Endodermal cell (in vitro differentiated cells): ENCODE data around the gene LRBA. TPM values are rescaled to one million over a fixed set of nuclear protein-coding genes. Genes with fewer than 3 reads are reported as not detected.

Experiments used
- DNase-seq: peaks from one replicate; pipeline ENCODE4 v3.0.0-alpha.2; 2017
- H3K27ac ChIP-seq: 2 replicates; pipeline ENCODE4 v1.5.1; 2013; ENCODE audit warnings: mild to moderate bottlenecking, low read depth, low read length, moderate library complexity
- H3K27me3 ChIP-seq: 2 replicates; pipeline ENCODE4 v1.6.1; 2013; ENCODE audit warnings: mild to moderate bottlenecking, low read length, moderate library complexity; ENCODE audit not compliant: insufficient read depth, control insufficient read depth, poor library complexity, severe bottlenecking
- H3K36me3 ChIP-seq: 2 replicates; pipeline ENCODE4 v1.7.0; 2013; ENCODE audit warnings: mild to moderate bottlenecking, low read length, moderate library complexity; ENCODE audit not compliant: control insufficient read depth, insufficient read depth
- H3K4me1 ChIP-seq: one replicate; pipeline ENCODE4 v1.7.0; 2013; ENCODE audit warnings: low read length; ENCODE audit not compliant: control insufficient read depth, insufficient read depth
- H3K4me3 ChIP-seq: 2 replicates; pipeline ENCODE4 v1.5.1; 2013; ENCODE audit warnings: mild to moderate bottlenecking, low read length, moderate library complexity
- H3K9ac ChIP-seq: 2 replicates; pipeline ENCODE4 v1.6.1; 2013; ENCODE audit warnings: mild to moderate bottlenecking, low read length, moderate library complexity; ENCODE audit not compliant: poor library complexity, severe bottlenecking; ENCODE audit errors: extremely low read depth
- H3K9me3 ChIP-seq: 2 replicates; pipeline ENCODE4 v1.6.1; 2013; ENCODE audit warnings: mild to moderate bottlenecking, low read length, moderate library complexity; ENCODE audit not compliant: control insufficient read depth
- H3K27ac Mint-ChIP-seq: 2 replicates; pipeline ENCODE4 v1.8.0; 2020; ENCODE audit warnings: mixed read lengths
- H3K27me3 Mint-ChIP-seq: 2 replicates; pipeline ENCODE4 v1.8.0; 2021; ENCODE audit warnings: mild to moderate bottlenecking, mixed read lengths; ENCODE audit not compliant: insufficient read depth
- H3K36me3 Mint-ChIP-seq: 2 replicates; pipeline ENCODE4 v1.8.0; 2020; ENCODE audit warnings: low read depth, mixed read lengths
- H3K4me1 Mint-ChIP-seq: 2 replicates; pipeline ENCODE4 v1.8.0; 2020; ENCODE audit warnings: mixed read lengths
- H3K4me3 Mint-ChIP-seq: 2 replicates; pipeline ENCODE4 v1.8.0; 2020; ENCODE audit warnings: mild to moderate bottlenecking, moderate library complexity, mixed read lengths
- H3K9me3 Mint-ChIP-seq: 2 replicates; pipeline ENCODE4 v1.8.0; 2020; ENCODE audit warnings: mild to moderate bottlenecking, mixed read lengths
- WGBS, 2 experiments: methylation state at CpG; one replicate each; pipeline versions ENCODE4 v1.1.5 to v1.1.7; 2013; ENCODE audit warnings: missing lambda C conversion rate in 2 of 2, mixed read lengths in 1 of 2; ENCODE audit not compliant: insufficient coverage in 1 of 2, insufficient read length in 1 of 2; 5-methylcytosine and 5-hydroxymethylcytosine counted together
- total RNA-seq, 2 donors: library from RNA; stranded (reverse); fragmentation: NEBNext Ultra II Directional in 1 of 2; extraction: Animal tissue kit (Norgen Biotek cat#: 25700) in 1 of 2; gene quantifications; 2 replicates in 1 of 2; 3 replicates in 1 of 2; pipeline ENCODE4 v1.2.1, GENCODE V29; 2021
- TF ChIP-seq, protein P1 (sequence below): fragments of 200-600 bp; sonication (generic); conservative IDR thresholded peaks from 2 replicates; pipeline ENCODE4 v1.5.0; 2021; ENCODE audit warnings: antibody characterized with exemption, mild to moderate bottlenecking

LRBA gene
- total RNA-seq, 2 donors from 2014 or later = 77.3 to 95.9 TPM

DNA sequence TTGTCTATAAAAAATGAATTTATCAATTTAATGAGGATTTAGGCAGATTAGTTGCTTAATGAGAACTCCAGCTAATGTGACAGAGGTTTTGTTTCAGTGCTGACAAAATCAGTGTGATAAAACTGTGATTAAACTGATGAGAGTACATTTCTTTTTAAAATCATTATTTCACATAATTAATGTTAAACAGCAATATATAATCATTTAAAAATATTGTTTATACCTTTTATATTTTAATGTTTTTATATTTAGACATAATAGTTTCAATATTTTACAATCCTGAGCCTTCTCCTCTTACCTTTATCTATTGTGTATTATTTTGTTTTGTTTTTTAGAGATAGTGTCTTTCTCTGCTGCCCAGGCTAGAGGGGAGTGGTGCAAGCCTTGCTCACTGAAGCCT is 480.3 kb downstream of the LRBA start:
- Mint-ChIP-seq H3K27me3 (no peaks in the 10 kb centered on the region), H3K36me3 (no peaks in the 10 kb centered on the region), H3K27ac (no peak overlapping the region), H3K9me3 (no peaks in the 10 kb centered on the region), H3K4me1 (no peaks in the 10 kb centered on the region), H3K4me3 (no peak overlapping the region)
- Histone ChIP-seq H3K27me3 (no peaks in the 10 kb centered on the region), H3K4me1 (no peaks in the 10 kb centered on the region), H3K27ac (no peak overlapping the region), H3K36me3 (no peaks in the 10 kb centered on the region), H3K4me3 (no peak overlapping the region), H3K9ac (no peak overlapping the region), H3K9me3 (no peaks in the 10 kb centered on the region)
- TF ChIP-seq, protein P1, sequence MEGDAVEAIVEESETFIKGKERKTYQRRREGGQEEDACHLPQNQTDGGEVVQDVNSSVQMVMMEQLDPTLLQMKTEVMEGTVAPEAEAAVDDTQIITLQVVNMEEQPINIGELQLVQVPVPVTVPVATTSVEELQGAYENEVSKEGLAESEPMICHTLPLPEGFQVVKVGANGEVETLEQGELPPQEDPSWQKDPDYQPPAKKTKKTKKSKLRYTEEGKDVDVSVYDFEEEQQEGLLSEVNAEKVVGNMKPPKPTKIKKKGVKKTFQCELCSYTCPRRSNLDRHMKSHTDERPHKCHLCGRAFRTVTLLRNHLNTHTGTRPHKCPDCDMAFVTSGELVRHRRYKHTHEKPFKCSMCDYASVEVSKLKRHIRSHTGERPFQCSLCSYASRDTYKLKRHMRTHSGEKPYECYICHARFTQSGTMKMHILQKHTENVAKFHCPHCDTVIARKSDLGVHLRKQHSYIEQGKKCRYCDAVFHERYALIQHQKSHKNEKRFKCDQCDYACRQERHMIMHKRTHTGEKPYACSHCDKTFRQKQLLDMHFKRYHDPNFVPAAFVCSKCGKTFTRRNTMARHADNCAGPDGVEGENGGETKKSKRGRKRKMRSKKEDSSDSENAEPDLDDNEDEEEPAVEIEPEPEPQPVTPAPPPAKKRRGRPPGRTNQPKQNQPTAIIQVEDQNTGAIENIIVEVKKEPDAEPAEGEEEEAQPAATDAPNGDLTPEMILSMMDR = no peak
- DNase-seq = no peak

DNA sequence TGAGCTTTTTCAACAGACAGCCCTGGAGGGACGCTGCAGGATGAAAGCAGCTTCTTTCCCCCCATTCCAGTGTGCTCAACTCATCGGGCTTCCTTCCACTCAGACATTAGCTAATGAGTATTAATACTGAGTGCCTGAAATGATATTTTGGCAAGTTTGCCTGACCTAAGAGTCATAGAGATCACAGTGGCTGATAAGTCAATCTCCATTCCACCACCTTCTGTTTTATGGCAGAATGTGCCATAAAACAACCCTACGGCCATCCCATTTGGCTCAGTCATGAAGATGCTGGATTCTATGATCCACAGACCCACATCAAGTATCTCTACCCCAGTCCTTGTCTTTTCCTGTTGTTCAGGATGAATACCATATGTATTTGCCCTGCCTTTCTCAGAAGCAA is 481.4 kb downstream of the LRBA start:
- H3K27ac Mint-ChIP-seq = no peak overlapping the region
- H3K9me3 ChIP-seq = no peaks in the 10 kb centered on the region
- no peaks in the 10 kb centered on the region for H3K36me3 Mint-ChIP-seq
- 78 to 100% methylated on average over 1 to 2 of the region's 3 CpGs for WGBS, 2 experiments
- no peak overlapping the region for H3K4me3 Mint-ChIP-seq
- TF ChIP-seq, protein P1 = no peak
- H3K36me3 ChIP-seq = no peaks in the 10 kb centered on the region
- H3K9me3 Mint-ChIP-seq = no peaks in the 10 kb centered on the region
- no peaks in the 10 kb centered on the region for H3K4me1 Mint-ChIP-seq
- no peak overlapping the region for H3K9ac ChIP-seq
- no peaks in the 10 kb centered on the region for H3K27me3 Mint-ChIP-seq
- H3K27ac ChIP-seq = no peak overlapping the region
- DNase-seq = no peak
- H3K4me1 ChIP-seq = no peaks in the 10 kb centered on the region
- H3K4me3 ChIP-seq = no peak overlapping the region
- no peaks in the 10 kb centered on the region for H3K27me3 ChIP-seq

DNA sequence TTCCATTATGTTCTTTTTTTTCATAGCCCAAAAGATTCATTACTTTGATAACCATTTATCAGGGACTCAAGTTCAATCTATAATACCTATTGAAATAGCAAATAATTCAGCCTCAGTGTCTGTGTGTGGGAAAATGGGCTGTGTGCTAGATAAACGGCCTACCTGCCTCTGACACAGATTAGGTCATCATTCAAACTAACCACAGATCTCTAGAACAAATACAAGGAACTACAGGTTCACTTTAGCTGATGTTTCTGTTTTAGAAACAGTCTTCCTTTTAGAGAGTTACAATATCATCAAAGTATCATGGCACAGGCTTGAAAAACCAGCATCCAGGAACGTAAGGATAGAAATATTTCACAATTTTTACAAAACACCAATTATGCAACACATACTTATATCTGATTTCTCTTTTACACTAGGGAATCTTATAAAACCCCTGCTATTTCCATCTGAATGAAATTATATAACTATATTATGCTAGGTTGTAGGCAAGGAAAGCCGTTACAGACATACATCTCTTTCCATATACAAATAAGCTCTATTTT is 489.7 kb downstream of the LRBA start:
- no peaks in the 10 kb centered on the region for H3K36me3 ChIP-seq
- 100% methylated on average over 1 of the region's 3 CpGs; no CpG with 5 or more reads in 1 of the 2 experiments for WGBS, 2 experiments

More for the DNA sequence above, 489.7 kb downstream of the LRBA start:
- Mint-ChIP-seq H3K27ac (no peak overlapping the region), H3K4me1 (peaks cover 2% of the 10 kb centered on the region), H3K27me3 (no peaks in the 10 kb centered on the region), H3K36me3 (no peaks in the 10 kb centered on the region), H3K9me3 (peaks cover 9% of the 10 kb centered on the region), H3K4me3 (no peak overlapping the region)
- TF ChIP-seq, protein P1 = no peak
- no peaks in the 10 kb centered on the region for H3K27me3 ChIP-seq
- H3K4me1 ChIP-seq = no peaks in the 10 kb centered on the region
- H3K27ac ChIP-seq = no peak overlapping the region
- no peaks in the 10 kb centered on the region for H3K9me3 ChIP-seq
- DNase-seq = no peak
- no peak overlapping the region for H3K9ac ChIP-seq
- no peak overlapping the region for H3K4me3 ChIP-seq
